SU-DHL-6 (cell line): ENCODE data around the gene ABHD2.

Experiments used
- CTCF ChIP-seq: fragments of 200-600 bp; sonication (generic); IDR thresholded peaks from one replicate; pipeline ENCODE4 v1.5.1; 2017; ENCODE audit warnings: antibody characterized with exemption, mild to moderate bottlenecking, low read length, moderate library complexity; ENCODE audit not compliant: insufficient read depth, poor library complexity, severe bottlenecking
- EZH2phosphoT487 ChIP-seq: fragments of 200-600 bp; sonication (generic), shearing (Covaris generic); conservative IDR thresholded peaks from 2 replicates; pipeline ENCODE4 v1.6.1; 2018; ENCODE audit warnings: mild to moderate bottlenecking, antibody characterized with exemption, low read length, moderate library complexity, mixed read lengths

DNA sequence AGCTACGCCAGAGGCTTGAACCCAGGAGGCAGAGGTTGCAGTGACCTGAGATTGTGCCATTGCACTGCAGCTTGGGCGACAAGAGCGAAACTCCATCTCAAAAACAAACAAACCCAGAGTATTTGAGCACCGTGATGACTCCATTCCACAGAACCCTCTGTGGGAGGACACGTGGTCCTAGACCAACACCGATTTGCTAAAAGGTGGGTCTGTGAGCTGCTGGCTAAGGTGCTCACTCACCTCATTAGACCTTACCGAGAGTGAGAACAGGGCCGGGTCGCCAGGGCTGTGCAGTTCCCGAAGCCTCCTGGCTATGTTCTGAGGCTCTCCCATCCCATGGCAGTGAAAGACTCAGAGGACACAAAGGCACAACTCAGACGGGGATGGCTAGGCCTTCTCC is 17.9 kb downstream of the ABHD2 start:
- TF ChIP-seq CTCF (no peak), EZH2phosphoT487 (no peak)
